Measurements from ENCODE around the gene CNTROB.

The CNTROB gene

GRCh38 chr17:7909089-7909488 is 22.9 kb upstream of the CNTROB start:
- DNase-seq (ENCODE audit: low read depth in 2 of 2): no peak

- DNase-seq (ENCODE audit: low read depth in 2 of 2): no peak
Observed at GRCh38 chr17:7910281-7910680, 21.7 kb upstream of the CNTROB start.

- DNase-seq (ENCODE audit: low read depth in 2 of 2): no peak
Observed at GRCh38 chr17:7910711-7911110, 21.3 kb upstream of the CNTROB start.

- no peak for DNase-seq (ENCODE audit: low read depth in 2 of 2)
Observed at GRCh38 chr17:7911116-7911515, 20.9 kb upstream of the CNTROB start.

- DNase-seq (ENCODE audit: low read depth in 2 of 2): no peak
Observed at GRCh38 chr17:7912927-7913524, 19.0 kb upstream of the CNTROB start.

- DNase-seq (ENCODE audit: low read depth in 2 of 2): no peak
Observed at GRCh38 chr17:7915179-7915610, 16.8 kb upstream of the CNTROB start.

GRCh38 chr17:7915611-7916384 is 16.2 kb upstream of the CNTROB start, which contains the start of gene RNF227:
RNF227 (minus strand) TSS chr17:7916289; CDS start chr17:7916195, 94 bp downstream.
- peak; percentile 73 to 79 for DNase-seq (ENCODE audit: low read depth in 2 of 2)

GRCh38 chr17:7916385-7916682 is 15.7 kb upstream of the CNTROB start:
- no peak for DNase-seq (ENCODE audit: low read depth in 2 of 2)

GRCh38 chr17:7916808-7917207 is 15.2 kb upstream of the CNTROB start:
- DNase-seq (ENCODE audit: low read depth in 2 of 2): no peak

- no peak for DNase-seq (ENCODE audit: low read depth in 2 of 2)
Observed at GRCh38 chr17:7922269-7922844, 9.6 kb upstream of the CNTROB start.

- DNase-seq (ENCODE audit: low read depth in 2 of 2): peak; percentile 70 to 78
Observed at GRCh38 chr17:7922845-7923628, 9.0 kb upstream of the CNTROB start.

GRCh38 chr17:7927596-7927995 is 4.4 kb upstream of the CNTROB start:
- no peak for DNase-seq (ENCODE audit: low read depth in 2 of 2)

- no peak for DNase-seq (ENCODE audit: low read depth in 2 of 2)
Observed at GRCh38 chr17:7929158-7930023, 2.6 kb upstream of the CNTROB start, which contains the start of gene KCNAB3. KCNAB3 (minus strand) TSS chr17:7929856; CDS start chr17:7929435, 421 bp downstream.

- no peak for DNase-seq (ENCODE audit: low read depth in 2 of 2)
Observed at GRCh38 chr17:7930841-7931631, 970 bp upstream of the CNTROB start.

- no peak for DNase-seq (ENCODE audit: low read depth in 2 of 2)
Observed at GRCh38 chr17:7932483-7932891, 481 bp downstream of the CNTROB start.

- no peak for DNase-seq (ENCODE audit: low read depth in 2 of 2)
Observed at GRCh38 chr17:7932949-7933348, 943 bp downstream of the CNTROB start.

- DNase-seq (ENCODE audit: low read depth in 2 of 2): no peak
Observed at GRCh38 chr17:7935859-7936258, 3.9 kb downstream of the CNTROB start.

- no peak for DNase-seq (ENCODE audit: low read depth in 2 of 2)
Observed at GRCh38 chr17:7940034-7940433, 8.0 kb downstream of the CNTROB start.

- no peak for DNase-seq (ENCODE audit: low read depth in 2 of 2)
Observed at GRCh38 chr17:7940743-7941142, 8.7 kb downstream of the CNTROB start.

- no peak for DNase-seq (ENCODE audit: low read depth in 2 of 2)
Observed at GRCh38 chr17:7943291-7943690, 11.3 kb downstream of the CNTROB start.

All from stimulated activated CD4-positive, alpha-beta T cell treated with anti-CD3 and anti-CD28 coated beads, Interleukin-1b, Interleukin-23, amount 100 ng/mL, for 4 hours (primary cell).